ENCODE results near the gene FAM162A.

The FAM162A gene

DNA sequence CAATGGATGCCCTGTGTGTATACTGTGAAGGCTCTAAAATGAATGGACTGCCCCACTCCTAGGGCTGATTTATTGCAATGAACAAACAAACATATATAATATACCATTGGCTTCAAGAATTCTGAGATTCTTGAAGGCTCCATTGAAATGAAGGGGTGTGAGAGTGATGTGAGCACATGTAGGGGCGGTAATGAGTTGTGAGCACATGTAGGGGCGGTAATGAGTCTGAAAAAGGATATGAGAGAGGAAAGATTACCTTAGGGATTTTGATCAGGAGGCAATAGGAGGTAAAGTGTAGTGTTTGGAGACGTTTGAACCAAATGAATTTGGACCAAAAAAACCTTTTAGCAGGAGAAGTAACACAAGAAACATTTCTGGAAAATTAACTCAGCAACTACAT, 3.7 kb downstream of the FAM162A start:
- in situ Hi-C loops (cut with HindIII; ENCODE audit: low sequenced_read_pairs): no loop called here

DNA sequence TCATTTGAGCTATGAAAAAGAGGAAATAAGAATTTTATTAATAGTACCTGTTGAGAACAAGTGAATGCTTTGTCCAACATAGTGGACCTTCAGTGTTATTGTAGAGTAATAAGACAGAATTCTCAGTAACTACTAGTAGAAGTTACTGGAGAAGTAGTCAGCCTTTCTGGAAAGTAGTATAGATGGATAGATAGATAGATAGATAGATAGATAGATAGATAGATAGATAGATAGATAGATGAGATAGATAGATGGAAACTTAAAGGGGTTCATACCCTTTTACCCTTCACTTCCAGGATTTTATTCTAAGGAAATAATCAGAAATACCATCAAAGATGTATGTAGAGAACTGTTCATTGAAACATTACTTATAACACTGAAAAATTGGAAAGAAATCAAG, 5.2 kb downstream of the FAM162A start:
- in situ Hi-C loops (cut with HindIII; ENCODE audit: low sequenced_read_pairs): no loop called here

DNA sequence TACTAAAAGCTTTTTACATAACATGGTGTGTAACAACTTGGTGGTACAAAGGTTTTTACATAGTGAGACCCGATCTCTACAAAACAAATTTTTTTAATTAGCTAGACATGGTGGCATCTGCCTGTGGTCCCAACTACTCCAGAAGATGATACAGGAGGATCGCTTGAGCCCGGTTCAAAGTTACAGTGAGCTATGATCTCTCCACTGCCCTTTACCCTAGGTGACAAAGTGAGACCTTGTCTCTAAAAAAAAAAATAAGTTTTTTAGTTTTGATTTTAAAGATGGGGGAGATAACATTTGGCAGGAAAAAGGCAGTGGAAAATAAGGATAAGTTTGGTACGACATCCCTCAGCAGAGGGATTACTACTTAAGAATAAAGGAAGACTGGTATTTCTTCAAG, 5.9 kb downstream of the FAM162A start:
- in situ Hi-C loops (cut with HindIII; ENCODE audit: low sequenced_read_pairs): no loop called here

DNA sequence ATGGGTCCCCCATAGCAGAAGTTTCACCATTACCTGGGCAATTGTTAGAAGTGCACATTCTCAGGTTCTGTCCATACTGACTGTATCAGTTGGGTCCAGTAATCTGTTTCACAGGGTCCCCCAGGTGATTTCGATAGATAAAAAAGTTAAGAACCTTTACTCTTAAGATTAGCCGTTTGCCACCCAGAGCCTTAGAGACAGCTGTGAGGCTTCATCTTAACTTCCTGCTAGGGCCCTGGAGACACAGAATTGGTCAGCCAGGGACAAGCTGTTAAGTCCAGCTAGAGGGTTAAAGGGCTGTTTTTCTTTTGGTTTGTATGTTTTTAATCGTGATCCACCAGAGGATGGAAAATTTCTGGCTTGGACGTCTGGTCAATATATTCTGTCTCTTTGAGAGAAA, 6.7 kb downstream of the FAM162A start:
- in situ Hi-C loops (cut with HindIII; ENCODE audit: low sequenced_read_pairs): no loop called here

DNA sequence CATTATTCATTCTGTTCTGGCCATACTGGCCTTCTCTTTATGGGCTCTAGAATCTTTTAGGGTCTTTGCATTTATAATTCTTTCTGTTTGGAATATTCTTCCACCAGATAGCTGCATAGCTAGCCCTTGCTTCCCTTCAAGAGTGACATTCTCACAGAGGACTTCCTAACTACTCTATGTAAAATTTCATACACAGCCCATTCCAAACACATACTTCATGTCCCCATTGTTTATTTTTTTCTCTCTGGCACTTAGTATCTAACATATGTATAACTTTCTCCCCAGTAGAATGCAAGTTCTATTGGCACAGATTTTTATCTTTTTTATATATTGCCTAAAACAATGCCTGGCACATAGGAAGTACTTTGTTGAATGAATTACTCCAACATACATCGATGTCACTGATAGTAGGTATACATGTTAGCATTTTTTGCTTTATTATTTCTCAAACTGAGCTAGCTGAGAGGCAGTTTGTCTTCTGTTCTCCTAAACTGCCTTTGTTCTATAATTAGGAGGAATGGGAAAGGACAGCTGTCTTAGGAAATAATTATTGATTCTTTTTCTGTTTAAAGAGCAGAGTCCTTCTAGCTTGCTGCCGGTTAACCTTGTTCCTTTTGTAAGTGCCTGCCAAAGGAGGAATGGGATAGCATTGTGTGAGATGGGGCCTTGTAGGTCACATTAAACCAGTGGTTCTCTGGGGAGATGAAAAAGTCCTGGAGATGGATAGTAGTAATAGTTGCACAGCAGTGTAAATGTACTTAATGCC, 7.9 kb downstream of the FAM162A start:
- in situ Hi-C loops (cut with HindIII; ENCODE audit: low sequenced_read_pairs): no loop called here

DNA sequence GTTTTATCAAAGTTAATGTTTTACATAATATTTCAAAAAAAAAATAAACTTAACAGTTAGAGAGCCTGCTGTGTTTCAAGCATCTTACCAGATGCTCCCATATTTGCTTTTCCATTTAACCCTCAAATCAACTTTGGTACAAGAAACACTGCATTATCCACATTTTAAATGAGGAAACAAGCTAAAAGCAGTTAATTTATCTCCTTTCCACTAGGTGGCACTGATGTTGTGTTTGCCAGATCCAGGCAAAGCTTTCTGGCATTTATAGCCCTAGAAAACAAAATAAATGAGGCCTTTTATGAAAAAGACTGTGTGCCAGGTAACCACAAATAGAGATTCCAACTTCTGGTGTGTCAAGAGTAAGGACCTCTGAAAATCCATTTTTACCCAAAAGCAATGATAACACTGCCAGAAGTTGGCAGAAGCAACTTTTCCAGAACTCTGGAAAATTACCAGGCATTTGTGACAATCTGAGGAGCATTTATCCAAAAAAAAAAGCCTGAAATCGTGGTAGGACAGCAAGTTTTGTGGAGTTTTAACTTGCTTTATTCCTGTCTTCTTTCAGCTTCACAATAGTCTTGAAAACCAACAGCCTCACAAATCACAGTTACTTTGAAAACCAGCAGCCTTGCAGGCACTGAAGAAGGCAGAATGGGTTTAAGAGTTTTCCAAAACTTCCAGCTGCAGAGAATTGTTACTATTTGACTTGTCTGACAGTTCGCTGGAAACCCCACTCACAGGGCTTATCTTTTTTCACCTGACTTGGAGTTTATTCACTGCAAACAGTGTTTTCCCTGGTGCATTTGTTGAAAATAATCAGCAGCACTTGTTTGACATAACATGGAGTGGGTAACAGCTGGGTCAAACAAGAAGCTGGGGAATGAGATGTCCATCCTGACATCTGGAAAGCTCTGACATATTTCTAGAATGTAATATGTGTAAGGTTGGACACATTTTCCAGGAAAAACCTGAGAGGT, 9.2 kb downstream of the FAM162A start:
- in situ Hi-C loops (cut with HindIII; ENCODE audit: low sequenced_read_pairs): no loop called here

DNA sequence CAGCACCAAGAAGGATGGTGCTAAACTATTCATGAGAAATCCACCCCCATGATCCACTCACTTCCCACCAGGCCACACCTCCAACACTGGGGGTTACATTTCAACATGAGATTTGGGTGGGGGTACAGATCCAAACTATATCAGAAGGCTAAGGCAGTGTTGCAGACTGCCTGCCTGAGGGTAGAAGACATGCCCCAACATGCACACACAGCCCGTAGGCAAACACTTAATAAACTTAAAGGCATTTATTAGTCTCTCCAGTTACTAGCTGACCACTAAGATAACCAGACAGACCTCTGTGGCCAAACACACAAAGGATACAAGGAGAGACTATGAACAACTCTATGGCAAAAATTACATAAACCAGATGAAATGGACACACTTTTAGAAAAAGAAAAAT, 10.2 kb downstream of the FAM162A start:
- in situ Hi-C loops (cut with HindIII; ENCODE audit: low sequenced_read_pairs): no loop called here

DNA sequence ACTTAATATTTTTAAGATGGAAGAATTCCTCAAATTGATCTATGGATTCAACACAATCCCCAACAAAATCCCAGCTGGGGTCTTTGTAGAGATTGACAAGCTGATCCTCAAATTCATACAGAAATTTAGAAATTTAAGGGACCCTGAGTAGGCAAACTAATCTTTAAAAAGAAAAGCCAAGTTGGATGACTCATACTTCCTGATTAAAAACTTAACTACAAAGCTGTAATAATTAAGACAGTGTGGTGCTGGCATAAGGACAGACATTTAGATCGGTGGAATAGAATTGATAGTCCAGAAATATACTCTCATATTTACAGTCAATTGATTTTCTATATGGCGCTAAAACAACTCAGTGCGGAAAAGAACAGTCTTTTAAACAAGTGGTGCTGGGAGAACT, 11.6 kb downstream of the FAM162A start:
- in situ Hi-C loops (cut with HindIII; ENCODE audit: low sequenced_read_pairs): no loop called here

DNA sequence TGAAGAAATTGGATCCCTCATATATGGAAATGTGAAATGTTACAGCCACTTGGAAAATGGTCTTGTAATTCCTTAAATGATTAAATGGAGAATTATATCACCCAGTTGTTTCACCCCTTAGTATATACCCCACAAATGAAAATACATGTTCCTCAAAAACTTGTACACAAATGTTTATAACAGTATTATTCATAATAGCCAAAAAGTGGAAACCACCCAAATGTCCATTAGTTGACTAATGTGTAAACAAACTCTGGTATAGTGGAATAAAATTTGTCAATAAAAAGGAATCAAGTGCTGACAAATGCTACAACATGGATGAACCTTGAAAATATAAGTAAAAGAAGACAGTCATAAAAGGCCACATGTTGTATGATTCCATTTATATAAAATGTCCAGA, 12.5 kb downstream of the FAM162A start:
- in situ Hi-C loops (cut with HindIII; ENCODE audit: low sequenced_read_pairs): no loop called here

DNA sequence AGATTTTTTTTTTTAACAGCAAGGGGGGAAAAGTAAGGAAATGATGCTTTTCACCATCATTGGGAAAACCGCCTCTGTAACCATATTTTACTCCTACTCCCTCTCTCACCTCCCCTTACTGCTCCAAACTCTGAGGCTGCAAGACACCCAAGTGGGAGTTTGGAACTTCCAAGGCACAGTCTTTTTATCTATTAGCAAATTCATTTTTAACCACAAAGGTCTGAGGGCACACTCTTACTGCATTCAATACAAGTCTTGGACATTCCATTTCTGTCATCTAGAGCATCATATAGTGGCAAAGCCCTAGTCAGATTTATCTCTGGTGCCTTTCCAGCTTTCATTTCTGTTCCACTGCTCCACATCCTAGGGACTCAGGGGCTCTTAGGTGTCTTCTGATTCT, 13.2 kb downstream of the FAM162A start:
- in situ Hi-C loops (cut with HindIII; ENCODE audit: low sequenced_read_pairs): no loop called here

DNA sequence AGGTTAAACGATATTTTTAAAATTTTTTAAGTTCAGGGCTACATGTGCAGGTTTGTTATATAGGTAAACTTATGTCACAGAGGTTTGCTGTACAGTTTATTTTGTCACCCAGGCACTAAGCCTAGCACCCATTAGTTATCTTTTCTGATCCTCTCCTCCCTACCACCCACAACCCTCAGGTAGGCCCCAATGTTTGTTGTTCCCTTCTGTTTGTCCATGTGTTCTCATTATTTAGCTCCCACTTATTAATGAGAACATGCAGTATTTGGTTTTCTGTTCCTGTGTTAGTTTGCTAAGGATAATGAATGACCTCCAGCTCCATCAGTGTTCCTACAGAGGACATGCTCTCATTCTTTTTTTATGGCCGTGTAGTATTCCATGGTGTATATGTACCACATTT, 14.9 kb downstream of the FAM162A start:
- in situ Hi-C loops (cut with HindIII; ENCODE audit: low sequenced_read_pairs): no loop called here

DNA sequence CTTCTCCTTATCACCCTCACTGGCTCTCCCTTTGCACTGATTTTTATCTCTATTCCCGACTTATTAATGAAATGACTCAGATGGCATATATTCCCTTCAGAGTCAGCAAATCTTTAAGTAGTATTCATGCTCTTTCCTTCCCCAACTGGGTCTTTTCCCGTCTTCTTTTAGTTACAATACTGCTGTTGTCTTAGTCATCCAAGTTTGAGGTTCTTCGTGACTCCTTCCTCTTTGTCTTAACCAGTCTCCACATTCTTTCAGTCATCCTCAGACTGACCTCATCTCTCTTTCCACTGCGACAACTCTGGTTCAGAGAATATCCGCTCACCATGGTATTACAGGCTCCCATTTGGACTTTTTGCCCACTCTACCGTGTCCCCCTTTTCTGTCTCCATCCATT, 19.5 kb downstream of the FAM162A start:
- in situ Hi-C loops (cut with HindIII; ENCODE audit: low sequenced_read_pairs): no loop called here

DNA sequence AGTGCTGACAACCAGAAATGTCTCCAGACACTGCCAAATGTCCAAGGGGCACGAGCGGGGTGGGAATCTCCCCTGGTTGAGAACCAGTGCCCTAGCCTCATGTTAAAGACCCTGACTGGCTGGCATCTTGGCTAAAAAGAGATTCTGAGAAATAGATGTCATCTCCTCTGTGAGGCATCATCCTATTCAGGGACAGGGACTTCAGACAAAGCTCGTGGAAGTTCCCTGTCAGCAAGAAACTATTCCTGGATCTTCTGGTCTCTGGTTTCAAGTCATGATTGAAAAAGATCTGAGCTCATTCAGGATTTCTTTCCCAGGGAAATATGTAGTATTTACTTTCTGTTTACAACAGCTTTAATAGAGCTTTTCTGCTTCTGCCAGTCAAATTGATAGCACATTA, 21.0 kb downstream of the FAM162A start:
- in situ Hi-C loops (cut with HindIII; ENCODE audit: low sequenced_read_pairs): no loop called here

DNA sequence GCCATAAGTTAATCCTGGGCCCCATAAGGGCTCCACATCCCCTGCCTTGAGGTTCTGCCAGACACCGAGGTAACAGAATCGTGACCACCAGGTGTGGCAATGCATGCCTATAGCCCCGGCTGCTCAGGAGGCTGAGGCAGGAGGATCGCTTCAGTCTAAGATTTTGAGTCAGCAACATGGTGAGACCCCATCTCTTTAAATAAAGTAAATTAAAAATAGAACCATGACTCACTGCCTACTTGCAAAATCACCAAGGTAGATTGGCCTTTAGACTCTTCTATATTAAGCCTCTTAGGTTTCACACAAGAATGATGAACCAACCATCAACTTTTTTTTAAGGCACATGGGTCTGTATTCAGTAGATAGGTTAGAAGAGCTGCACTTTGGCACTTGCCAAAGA, 22.2 kb downstream of the FAM162A start:
- in situ Hi-C loops (cut with HindIII; ENCODE audit: low sequenced_read_pairs): no loop called here

DNA sequence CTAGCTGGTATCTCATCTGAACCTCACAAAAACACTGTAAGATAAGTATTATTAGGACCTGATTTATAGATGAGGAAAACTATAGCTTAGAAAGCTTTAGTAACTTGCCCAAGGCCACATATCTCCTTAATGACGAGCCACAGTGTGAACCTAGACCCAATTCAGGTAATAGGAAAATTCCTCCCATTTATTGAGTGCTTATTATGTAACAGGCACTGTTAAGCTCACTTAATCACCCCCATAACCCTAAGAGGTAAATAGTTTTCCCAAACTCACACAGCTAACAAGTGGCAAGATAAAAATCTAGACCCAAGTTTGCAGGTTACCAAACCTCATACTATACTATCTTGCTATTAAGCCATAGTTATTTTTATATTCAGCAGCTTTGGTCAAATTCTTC, 24.0 kb downstream of the FAM162A start:
- in situ Hi-C loops (cut with HindIII; ENCODE audit: low sequenced_read_pairs): no loop called here

DNA sequence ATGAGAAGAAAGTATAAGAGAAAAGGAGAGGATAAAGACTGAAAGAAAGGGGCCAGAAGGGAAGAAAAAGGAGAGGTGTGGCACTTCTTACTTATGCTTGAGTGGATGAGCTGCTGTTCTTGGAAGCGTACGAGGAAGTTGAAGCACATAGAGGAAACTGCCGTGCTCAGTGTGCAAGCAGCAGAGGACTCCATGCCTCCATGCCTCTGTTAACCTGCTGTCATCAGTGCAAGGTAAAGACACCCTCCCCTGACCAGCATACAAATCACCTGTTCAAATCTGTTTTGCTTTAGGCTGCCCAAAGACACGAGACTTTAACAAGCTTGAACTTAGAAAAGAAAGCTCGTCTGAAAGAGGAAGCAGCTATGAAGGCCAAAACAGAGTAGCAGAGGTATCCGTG, 25.5 kb downstream of the FAM162A start:
- in situ Hi-C loops (cut with HindIII; ENCODE audit: low sequenced_read_pairs): no loop called here

DNA sequence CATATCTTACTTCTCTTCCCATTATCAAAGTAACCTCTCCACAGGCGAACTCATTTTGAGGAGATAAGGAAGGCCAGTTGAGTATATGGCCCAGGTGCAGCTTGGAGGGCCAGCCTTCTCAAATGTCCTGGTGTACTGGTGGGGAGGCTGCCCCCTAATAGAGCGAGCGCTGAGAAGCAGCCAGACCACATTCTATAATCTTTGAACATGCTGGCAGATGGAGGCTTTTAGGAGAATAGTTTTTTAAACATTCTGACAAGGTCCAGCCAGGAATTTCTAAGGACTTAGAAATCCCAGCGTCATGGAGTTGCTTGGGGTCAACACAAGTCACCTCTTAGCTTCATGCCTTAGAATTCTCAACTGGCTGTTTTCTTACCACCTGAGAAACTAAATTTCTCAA, 26.1 kb downstream of the FAM162A start:
- in situ Hi-C loops (cut with HindIII; ENCODE audit: low sequenced_read_pairs): no loop called here

DNA sequence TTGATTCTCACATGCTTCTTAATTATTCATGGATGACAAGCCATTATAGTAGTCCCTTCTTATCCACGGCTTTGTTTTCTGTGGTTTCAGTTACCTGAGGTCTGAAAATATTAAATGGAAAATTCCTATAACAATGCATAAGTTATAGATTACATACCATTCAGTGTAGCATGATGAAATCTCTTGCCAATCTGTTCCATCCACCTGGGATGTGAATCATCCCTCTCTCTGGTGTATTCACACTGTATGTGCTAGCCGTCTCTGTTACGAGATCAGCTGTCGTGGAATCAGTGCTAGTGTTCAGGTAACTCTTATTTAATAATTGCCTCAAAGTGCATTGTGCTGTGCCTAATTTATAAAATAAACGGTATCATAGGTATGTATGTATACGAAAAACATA, 26.7 kb downstream of the FAM162A start:
- in situ Hi-C loops (cut with HindIII; ENCODE audit: low sequenced_read_pairs): no loop called here

DNA sequence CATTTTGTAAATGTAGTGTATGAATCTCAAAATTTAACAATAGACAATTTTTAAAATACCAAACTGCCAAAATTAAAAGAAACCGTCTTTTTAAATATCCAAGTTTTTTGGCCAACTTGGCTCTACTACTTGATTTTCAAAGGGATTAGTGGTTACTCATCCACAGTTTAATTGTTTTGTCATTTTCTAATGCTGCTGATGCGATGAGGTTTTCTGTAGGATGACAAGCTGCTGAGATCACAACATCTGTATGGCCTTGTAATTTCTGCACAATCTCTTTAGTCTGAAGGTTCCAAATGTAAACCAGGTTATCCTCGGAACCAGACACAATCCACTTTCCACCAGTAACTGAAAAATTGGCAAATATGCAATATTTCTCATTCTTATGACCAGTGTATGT, 30.4 kb downstream of the FAM162A start:
- in situ Hi-C loops (cut with HindIII; ENCODE audit: low sequenced_read_pairs): no loop called here

DNA sequence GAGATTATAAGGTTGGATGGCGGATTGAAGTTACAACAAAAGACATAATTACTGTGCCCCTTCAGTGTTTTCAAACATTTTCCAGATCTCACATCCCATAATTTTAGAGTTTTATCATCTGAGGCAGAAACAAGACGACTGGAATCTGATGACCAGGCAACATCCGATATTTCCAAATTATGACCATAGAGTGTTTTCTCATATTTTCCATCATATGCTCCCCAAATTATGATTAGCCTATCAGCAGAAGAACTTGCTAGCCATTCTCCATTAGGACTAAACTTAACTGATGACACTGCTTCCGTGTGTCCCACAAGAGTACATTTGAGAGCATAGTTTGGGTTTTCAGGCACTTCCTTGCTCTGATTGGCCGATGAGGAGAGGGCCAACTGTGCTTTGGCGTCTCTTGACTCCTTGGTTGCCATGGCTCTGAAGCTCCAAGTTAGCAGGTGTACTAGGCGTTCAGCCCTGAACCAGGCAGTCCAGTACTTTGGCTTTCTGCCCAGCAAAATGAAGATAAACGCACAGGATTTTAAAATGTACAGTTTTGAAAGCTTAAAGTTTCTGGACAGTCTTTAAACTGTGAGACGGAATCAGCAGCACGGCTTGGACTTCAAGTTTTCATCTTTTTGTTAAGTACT, 31.2 kb downstream of the FAM162A start:
- in situ Hi-C loops (cut with HindIII; ENCODE audit: low sequenced_read_pairs): no loop called here

DNA sequence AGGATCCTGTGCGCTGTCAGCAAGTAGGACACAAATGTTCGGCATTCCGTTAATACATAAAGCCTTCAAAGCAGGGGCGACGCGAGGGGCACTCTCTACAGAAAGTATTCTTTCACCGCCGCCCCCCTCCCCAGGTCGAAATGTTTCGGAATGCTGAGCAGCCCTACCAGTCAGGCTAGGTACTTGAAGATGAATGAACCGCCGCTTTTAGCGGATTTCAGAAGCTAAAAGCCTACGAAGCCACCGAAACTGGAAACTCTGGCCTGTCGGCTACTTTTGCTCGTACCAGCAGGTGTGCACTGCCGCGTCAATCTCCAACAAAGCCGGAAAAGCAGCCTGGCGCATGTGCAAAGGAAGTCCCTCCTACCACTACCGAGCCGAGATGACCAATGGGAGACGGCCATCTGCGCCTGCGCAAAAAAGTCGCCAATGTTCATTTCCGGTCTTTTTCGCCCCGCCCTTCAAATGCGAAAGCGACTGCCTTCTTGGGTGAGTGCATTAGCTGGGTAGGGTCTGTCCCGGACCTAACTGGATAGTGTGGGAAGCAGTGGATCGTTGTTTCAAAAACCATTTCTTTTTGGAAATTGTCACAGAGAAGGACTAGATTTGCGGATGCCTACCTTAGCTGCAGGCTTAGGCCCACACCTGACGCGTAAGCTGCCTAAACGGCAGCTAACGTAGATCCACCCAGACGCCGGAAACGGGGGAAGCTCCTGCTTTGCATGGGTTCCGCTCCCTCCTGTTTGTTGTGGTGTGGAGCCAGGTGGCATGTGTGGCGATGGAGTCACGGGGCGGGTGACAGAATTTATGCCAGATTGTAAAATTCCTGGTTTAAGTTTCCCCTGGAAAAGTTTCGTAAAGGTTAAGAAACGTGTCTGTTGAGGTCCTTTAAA, 32.0 kb downstream of the FAM162A start, which contains the start of gene WDR5B:
TSS of gene WDR5B (minus strand) at position 301 of the 893 bp plus-strand sequence. CDS start 534 bp downstream, outside the sequence.
- in situ Hi-C loops (cut with HindIII; ENCODE audit: low sequenced_read_pairs): no loop called here
